Upper lobe of left lung (tissue), 4 donors: ENCODE results near the gene FBLN7.

Experiments used
- POLR2A ChIP-seq, 4 donors: fragments of 450-650 bp; IDR thresholded peaks; one replicate each; pipeline ENCODE4 v1.5.1; 2016 to 2017; ENCODE audit warnings: antibody characterized with exemption in 4 of 4, mild to moderate bottlenecking in 2 of 4
- TF ChIP-seq, protein P1 (sequence below), 6 experiments: fragments of 450-650 bp in 4 of 6; fragments of 200-600 bp in 2 of 6; sonication (generic) in 2 of 6; IDR thresholded peaks; one replicate each; pipeline ENCODE4 v1.5.1; 2016 to 2019; ENCODE audit warnings: antibody characterized with exemption in 6 of 6

- TF ChIP-seq POLR2A (IDR thresholded peaks at IDR 0.05) = no peak
- TF ChIP-seq, protein P1, sequence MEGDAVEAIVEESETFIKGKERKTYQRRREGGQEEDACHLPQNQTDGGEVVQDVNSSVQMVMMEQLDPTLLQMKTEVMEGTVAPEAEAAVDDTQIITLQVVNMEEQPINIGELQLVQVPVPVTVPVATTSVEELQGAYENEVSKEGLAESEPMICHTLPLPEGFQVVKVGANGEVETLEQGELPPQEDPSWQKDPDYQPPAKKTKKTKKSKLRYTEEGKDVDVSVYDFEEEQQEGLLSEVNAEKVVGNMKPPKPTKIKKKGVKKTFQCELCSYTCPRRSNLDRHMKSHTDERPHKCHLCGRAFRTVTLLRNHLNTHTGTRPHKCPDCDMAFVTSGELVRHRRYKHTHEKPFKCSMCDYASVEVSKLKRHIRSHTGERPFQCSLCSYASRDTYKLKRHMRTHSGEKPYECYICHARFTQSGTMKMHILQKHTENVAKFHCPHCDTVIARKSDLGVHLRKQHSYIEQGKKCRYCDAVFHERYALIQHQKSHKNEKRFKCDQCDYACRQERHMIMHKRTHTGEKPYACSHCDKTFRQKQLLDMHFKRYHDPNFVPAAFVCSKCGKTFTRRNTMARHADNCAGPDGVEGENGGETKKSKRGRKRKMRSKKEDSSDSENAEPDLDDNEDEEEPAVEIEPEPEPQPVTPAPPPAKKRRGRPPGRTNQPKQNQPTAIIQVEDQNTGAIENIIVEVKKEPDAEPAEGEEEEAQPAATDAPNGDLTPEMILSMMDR (IDR thresholded peaks at IDR 0.05) = no peak
Observed at GRCh38 chr2:112204411-112204810, 66.2 kb downstream of the FBLN7 start.
